ENCODE measurements around the gene STN1.
A peak's percentile ranks its signal among the peaks of the same experiment; 100 is the strongest.

Gene STN1

GRCh38 chr10:103843854-103844570 is 74.0 kb downstream of the STN1 start:
- no peak for DNase-seq (ENCODE audit: low read depth, low spot score)

GRCh38 chr10:103843045-103843444 is 74.9 kb downstream of the STN1 start:
- DNase-seq (ENCODE audit: low read depth, low spot score) = no peak

GRCh38 chr10:103842605-103843004 is 75.4 kb downstream of the STN1 start:
- no peak for DNase-seq (ENCODE audit: low read depth, low spot score)

- DNase-seq (ENCODE audit: low read depth, low spot score) = no peak
These were observed 76.5 kb downstream of the STN1 start for GRCh38 chr10:103841519-103841918.

GRCh38 chr10:103840740-103841070 is 77.3 kb downstream of the STN1 start:
- no peak for DNase-seq (ENCODE audit: low read depth, low spot score)

- no peak for DNase-seq (ENCODE audit: low read depth, low spot score)
These were observed 77.9 kb downstream of the STN1 start for GRCh38 chr10:103839872-103840739.

GRCh38 chr10:103839519-103839871 is 78.5 kb downstream of the STN1 start:
- no peak for DNase-seq (ENCODE audit: low read depth, low spot score)

GRCh38 chr10:103838862-103839518 is 79.0 kb downstream of the STN1 start:
- no peak for DNase-seq (ENCODE audit: low read depth, low spot score)

- DNase-seq (ENCODE audit: low read depth, low spot score) = no peak
These were observed 80.0 kb downstream of the STN1 start for GRCh38 chr10:103838070-103838395.

- DNase-seq (ENCODE audit: low read depth, low spot score) = no peak
These were observed 80.5 kb downstream of the STN1 start for GRCh38 chr10:103837370-103838069.

GRCh38 chr10:103836861-103837260 is 81.1 kb downstream of the STN1 start:
- no peak for DNase-seq (ENCODE audit: low read depth, low spot score)

GRCh38 chr10:103836273-103836672 is 81.7 kb downstream of the STN1 start:
- DNase-seq (ENCODE audit: low read depth, low spot score) = no peak

- DNase-seq (ENCODE audit: low read depth, low spot score) = no peak
These were observed 82.6 kb downstream of the STN1 start for GRCh38 chr10:103835096-103836050.

GRCh38 chr10:103834436-103835095 is 83.4 kb downstream of the STN1 start:
- no peak for DNase-seq (ENCODE audit: low read depth, low spot score)

- DNase-seq (ENCODE audit: low read depth, low spot score) = peak; percentile 69
These were observed 84.1 kb downstream of the STN1 start for GRCh38 chr10:103833731-103834365.

- no peak for DNase-seq (ENCODE audit: low read depth, low spot score)
These were observed 85.2 kb downstream of the STN1 start for GRCh38 chr10:103832806-103833205.
